ENCODE results near the gene LRRC47. TPM values are rescaled to one million over a fixed set of nuclear protein-coding genes. Genes with fewer than 3 reads are reported as not detected.

The LRRC47 gene
- total RNA-seq, 3 donors from 2014 or later: 31.5 to 34.2 (median 34.2) TPM

- Histone ChIP-seq H3K36me3 (no peaks in the 10 kb centered on the region), H3K9me3 (no peaks in the 10 kb centered on the region), H3K27ac (peak overlapping the region; percentile 83 to 97), H3K4me1 (peaks cover 10 to 15% of the 10 kb centered on the region in 2 donors), H3K4me3 (peak overlapping the region in 2 of 3 donors; percentile 83 to 97), H3K27me3 (no peaks in the 10 kb centered on the region)
- intact Hi-C loops (cut with DNase I; ENCODE audit: low total_unique reads): no loop called here
- TF ChIP-seq POLR2A (IDR thresholded peaks at IDR 0.05): no peak
- no peak for TF ChIP-seq POLR2AphosphoS5 (IDR thresholded peaks at IDR 0.05)
- TF ChIP-seq CTCF (IDR thresholded peaks at IDR 0.05): no peak
- DNase-seq (ENCODE audit: low spot score in 2 of 2): no peak
Observed at GRCh38 chr1:3773572-3774275, 22.6 kb downstream of the LRRC47 start.

- H3K27ac ChIP-seq: peak within 1 kb of the TSS; percentile 83 to 97
Observed at GRCh38 chr1:3772715-3773571, 23.4 kb downstream of the LRRC47 start, which contains the start of gene SMIM1. TSS of gene SMIM1 (plus strand) at chr1:3772749. CDS start at chr1:3775374, 2,625 bp downstream.

DNA sequence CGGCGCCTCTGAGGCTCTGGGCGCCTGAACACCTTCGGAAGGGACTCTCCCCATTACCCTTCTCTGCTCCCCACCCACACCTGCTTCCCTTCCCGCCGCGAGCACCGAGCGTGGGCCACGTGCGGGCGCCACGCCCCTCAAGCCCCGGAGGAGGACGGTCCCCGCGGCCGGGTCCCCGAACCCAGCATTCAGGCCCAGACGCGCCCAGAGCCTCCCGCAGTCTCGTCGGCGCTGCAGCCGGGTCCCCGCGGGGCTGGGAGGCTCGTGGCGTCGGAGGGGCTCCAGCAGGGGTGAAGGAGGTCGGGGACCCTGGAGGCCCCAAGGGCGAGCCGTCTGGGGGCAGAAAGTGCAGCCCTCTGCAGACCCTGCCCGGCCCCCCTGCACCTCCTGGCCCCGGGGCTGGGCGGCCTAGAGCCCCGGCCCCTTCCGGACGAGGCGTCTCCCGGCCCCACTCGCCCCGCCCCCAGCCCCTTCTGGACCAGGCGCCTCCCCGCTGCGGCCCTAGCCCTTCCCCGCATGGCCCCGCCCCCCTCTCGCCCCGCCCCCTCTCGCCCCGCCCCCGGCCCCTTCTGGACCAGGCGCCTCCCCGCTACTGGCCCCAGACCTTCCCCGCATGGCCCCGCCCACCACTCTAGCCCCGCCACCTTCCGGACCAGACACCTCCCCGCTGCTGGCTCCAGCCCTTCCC lies 24.1 kb downstream of the LRRC47 start:
- no peak for TF ChIP-seq CTCF (IDR thresholded peaks at IDR 0.05)
- no peak for TF ChIP-seq POLR2AphosphoS5 (IDR thresholded peaks at IDR 0.05)
- TF ChIP-seq POLR2A (IDR thresholded peaks at IDR 0.05): peak; percentile 13
- H3K4me1 ChIP-seq: peaks cover 10 to 15% of the 10 kb centered on the region in 2 donors
- peak overlapping the region; percentile 83 to 97 for H3K27ac ChIP-seq
- no peaks in the 10 kb centered on the region for H3K27me3 ChIP-seq
- intact Hi-C loops (cut with DNase I; ENCODE audit: low total_unique reads): no loop called here
- no peaks in the 10 kb centered on the region for H3K36me3 ChIP-seq
- H3K4me3 ChIP-seq: peak overlapping the region; percentile 51 to 97 (median 83)
- peak; percentile 88 to 93 for DNase-seq (ENCODE audit: low spot score in 2 of 2)
- H3K9me3 ChIP-seq: no peaks in the 10 kb centered on the region

More at GRCh38 chr1:3772715-3773571, 23.4 kb downstream of the LRRC47 start, which contains the start of gene SMIM1:
- TF ChIP-seq POLR2A (IDR thresholded peaks at IDR 0.05) (no peak), CTCF (IDR thresholded peaks at IDR 0.05) (no peak), POLR2AphosphoS5 (IDR thresholded peaks at IDR 0.05) (no peak)
- Histone ChIP-seq H3K4me3 (peak within 1 kb of the TSS; percentile 51 to 97 (median 83)), H3K9me3 (no peaks in the 10 kb centered on the region), H3K27me3 (no peaks in the 10 kb centered on the region), H3K36me3 (no peaks in the 10 kb centered on the region), H3K4me1 (peaks cover 10 to 15% of the 10 kb centered on the region in 2 donors)
- intact Hi-C loops (cut with DNase I; ENCODE audit: low total_unique reads): no loop called here
- DNase-seq (ENCODE audit: low spot score in 2 of 2): no peak

GRCh38 chr1:3771108-3772026 lies 24.9 kb downstream of the LRRC47 start:
- intact Hi-C loops (cut with DNase I; ENCODE audit: low total_unique reads): no loop called here
- Histone ChIP-seq H3K4me3 (peak overlapping the region; percentile 51 to 97 (median 83)), H3K9me3 (no peaks in the 10 kb centered on the region), H3K4me1 (peaks cover 10 to 15% of the 10 kb centered on the region in 2 donors), H3K27me3 (no peaks in the 10 kb centered on the region), H3K27ac (peak overlapping the region in 1 of 2 donors; percentile 97), H3K36me3 (no peaks in the 10 kb centered on the region)
- no peak for DNase-seq (ENCODE audit: low spot score in 2 of 2)
- no peak for TF ChIP-seq POLR2AphosphoS5 (IDR thresholded peaks at IDR 0.05)
- no peak for TF ChIP-seq CTCF (IDR thresholded peaks at IDR 0.05)
- no peak for TF ChIP-seq POLR2A (IDR thresholded peaks at IDR 0.05)
